Measurements from ENCODE around the gene RALGAPA2.

The RALGAPA2 gene

GRCh38 chr20:20608641-20609040 lies 103.8 kb downstream of the RALGAPA2 start:
- no peak for TF ChIP-seq CTCF (IDR thresholded peaks at IDR 0.05; ENCODE audit: borderline replicate concordance, insufficient read depth, low read depth, low read length)
- H3K4me3 ChIP-seq (ENCODE audit: low read depth, low read length) = no peak overlapping the region

GRCh38 chr20:20608041-20608440 lies 104.4 kb downstream of the RALGAPA2 start:
- TF ChIP-seq CTCF (IDR thresholded peaks at IDR 0.05; ENCODE audit: borderline replicate concordance, insufficient read depth, low read depth, low read length) = no peak
- no peak overlapping the region for H3K4me3 ChIP-seq (ENCODE audit: low read depth, low read length)

- no peak for TF ChIP-seq CTCF (IDR thresholded peaks at IDR 0.05; ENCODE audit: borderline replicate concordance, insufficient read depth, low read depth, low read length)
- H3K4me3 ChIP-seq (ENCODE audit: low read depth, low read length) = no peak overlapping the region
These were observed 105.6 kb downstream of the RALGAPA2 start for GRCh38 chr20:20606881-20607280.

GRCh38 chr20:20606050-20606449 lies 106.4 kb downstream of the RALGAPA2 start:
- TF ChIP-seq CTCF (IDR thresholded peaks at IDR 0.05; ENCODE audit: borderline replicate concordance, insufficient read depth, low read depth, low read length) = no peak
- H3K4me3 ChIP-seq (ENCODE audit: low read depth, low read length) = no peak overlapping the region

GRCh38 chr20:20604907-20605306 lies 107.5 kb downstream of the RALGAPA2 start:
- no peak for TF ChIP-seq CTCF (IDR thresholded peaks at IDR 0.05; ENCODE audit: borderline replicate concordance, insufficient read depth, low read depth, low read length)
- no peak overlapping the region for H3K4me3 ChIP-seq (ENCODE audit: low read depth, low read length)

GRCh38 chr20:20604357-20604756 lies 108.1 kb downstream of the RALGAPA2 start:
- TF ChIP-seq CTCF (IDR thresholded peaks at IDR 0.05; ENCODE audit: borderline replicate concordance, insufficient read depth, low read depth, low read length) = no peak
- no peak overlapping the region for H3K4me3 ChIP-seq (ENCODE audit: low read depth, low read length)

- TF ChIP-seq CTCF (IDR thresholded peaks at IDR 0.05; ENCODE audit: borderline replicate concordance, insufficient read depth, low read depth, low read length) = no peak
- H3K4me3 ChIP-seq (ENCODE audit: low read depth, low read length) = no peak overlapping the region
These were observed 109.0 kb downstream of the RALGAPA2 start for GRCh38 chr20:20603339-20603990.
